ENCODE data around the gene CNTN1.

The CNTN1 gene

DNA sequence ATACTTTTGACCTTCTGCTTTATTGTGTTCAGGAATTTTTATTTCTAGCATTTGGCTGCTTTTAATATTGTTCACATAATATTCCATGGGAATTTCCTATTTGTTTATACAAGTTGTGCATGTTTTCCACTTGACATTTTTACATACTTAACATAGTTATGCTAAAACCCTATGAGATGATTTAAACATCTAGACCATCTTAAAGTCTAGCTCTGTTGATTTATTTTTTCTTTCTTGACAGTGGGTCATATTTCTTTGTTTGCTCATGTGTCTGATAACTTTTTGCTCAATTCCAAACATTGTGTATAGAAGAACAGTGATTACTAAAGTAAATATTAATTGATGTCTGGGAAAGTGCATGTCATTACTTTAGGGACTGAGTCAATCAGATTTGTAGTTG lies 293.8 kb downstream of the CNTN1 start:
- DNase-seq: no peak

DNA sequence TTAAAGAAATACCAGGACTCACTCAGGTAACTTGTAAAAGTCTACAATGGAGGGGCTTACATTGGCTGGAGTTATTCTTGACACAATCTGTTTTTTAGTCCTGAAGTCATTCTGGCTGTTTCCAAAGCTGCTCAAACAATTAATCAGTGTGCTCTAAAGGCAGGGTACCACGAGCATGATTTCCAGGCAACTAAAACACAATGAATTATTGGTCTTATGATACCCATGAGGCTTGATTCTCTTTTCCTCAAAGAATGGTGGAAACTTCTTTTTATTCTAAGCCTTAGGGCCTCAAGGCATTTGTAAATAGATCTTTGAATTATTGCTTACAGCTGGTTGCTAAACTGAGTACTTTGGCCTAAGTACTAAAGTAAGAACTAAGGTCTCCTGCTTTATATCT lies 296.1 kb downstream of the CNTN1 start:
- DNase-seq: no peak

DNA sequence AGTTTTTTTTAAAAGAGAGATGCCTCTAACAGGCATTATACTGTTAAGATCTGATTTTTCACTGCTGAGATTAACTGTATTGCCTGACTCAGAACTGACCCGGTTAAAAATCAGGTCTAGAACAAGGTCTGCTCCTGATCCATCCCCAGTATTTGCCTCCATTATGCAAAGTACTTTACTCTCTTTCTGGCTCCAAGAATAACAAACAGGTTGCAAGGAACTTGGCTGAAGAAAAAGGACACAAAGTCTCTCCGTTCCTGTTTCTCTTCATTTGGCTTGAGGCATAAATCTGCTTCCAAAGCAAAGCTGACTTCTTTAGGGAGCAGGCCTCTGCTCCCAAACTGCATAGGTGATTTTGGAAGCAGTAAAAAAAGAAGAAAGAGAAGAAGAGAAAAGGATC lies 296.6 kb downstream of the CNTN1 start:
- no peak for DNase-seq

DNA sequence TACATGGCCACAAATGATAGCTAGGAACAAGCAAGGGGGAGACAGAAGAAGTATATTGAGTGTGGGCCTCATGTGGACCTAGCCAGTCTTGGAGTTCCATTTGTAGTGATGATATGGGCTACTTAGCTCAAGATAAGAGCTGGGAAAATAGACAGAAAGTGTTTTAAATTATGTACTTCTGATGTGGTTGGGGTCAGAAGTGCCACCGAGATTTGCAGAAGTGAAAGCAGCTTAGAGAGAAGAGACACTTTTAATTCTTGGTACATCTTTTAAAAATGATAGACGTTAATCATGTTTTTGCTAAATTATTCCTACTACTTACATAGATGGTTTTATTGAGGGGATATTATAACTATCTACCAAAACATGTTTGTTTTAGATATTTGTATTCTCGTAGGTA lies 297.5 kb downstream of the CNTN1 start:
- no peak for DNase-seq

DNA sequence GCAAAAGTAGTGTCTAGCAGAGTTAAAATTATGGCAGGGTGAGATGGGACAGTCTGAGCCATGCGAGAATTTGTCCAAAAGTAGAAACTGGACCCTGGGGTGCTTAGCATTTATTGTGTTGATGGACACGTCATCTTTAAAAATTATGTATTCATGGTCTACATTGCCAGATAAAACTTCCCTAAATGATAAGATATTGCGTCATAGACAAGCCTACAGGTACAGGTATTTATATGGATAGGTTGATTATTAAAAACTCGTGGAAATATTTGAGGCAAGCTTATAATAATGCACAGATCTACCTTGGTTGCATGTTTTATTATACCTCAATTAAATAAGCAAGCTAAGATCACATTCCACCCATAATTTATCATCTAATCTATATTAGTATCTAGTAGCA lies 299.9 kb downstream of the CNTN1 start:
- DNase-seq: no peak

DNA sequence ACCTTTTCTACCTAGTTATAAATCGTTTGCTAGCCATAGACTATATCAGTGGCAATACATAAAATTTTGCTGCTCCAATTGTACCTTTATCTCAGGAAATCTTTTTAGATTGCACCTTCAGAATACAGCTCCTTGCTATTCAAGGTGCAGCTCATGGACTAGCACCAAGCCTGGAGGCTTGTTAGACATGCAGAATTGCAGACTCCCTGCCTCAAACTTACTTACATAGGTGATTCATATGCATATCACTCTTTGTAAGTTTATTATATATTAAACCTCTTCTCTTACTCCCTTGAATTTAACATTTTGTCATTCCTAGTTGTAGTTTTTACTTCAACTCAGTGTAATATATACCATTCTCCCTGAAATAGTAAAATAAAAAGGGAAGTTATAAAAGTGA lies 300.4 kb downstream of the CNTN1 start:
- DNase-seq: no peak

DNA sequence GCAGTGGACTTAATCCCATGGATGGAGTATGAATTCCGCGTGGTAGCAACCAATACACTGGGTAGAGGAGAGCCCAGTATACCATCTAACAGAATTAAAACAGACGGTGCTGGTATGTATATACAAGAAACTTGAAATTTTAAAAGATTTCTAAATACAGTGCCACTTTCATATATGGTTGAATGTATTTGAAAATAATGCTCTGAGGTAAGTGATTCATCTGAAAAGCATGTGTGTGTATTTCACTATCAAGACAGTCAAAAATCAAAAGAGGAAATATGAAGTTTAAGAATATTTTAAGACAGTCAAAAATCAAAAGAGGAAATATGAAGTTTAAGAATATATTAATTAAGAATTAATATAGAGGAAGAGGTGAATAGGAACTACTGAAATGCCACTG lies 300.9 kb downstream of the CNTN1 start:
- DNase-seq: no peak

DNA sequence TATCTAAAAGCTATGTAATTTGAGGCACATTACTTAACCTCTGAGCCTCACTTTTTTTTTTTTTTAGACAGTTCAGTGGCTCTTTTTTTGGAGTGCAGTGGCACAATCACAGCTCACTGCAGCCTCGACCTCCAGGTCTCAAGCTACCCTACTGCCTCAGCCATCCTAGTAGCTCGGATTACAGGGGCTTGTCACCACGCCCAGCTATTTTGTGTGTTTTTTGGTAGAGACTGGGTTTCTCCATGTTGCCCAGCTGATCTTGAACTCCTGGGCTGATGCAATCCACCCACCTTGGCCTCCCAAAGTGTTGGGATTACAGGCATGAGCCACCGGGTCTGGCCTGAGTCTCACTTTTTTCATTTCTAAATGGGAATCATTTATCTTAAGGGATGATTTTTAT lies 303.9 kb downstream of the CNTN1 start:
- DNase-seq: no peak

DNA sequence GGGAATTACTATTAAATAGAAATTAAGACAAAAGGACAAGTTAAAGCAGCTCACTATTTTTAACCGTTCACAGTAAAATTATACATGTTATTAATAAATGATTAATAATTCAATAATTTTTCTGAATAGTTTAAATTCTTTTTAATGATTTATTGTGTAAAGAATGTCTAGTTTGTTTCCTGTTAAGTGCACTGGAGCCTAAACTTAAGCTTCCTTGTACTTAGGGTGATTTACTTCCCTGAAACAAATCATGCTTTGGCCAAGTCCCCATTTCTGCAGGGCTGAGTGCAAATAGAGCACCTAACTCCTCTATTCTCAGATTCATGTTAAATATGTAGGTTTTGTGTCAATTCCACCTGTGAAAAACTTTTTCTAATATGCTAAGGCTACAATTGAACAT lies 307.0 kb downstream of the CNTN1 start:
- no peak for DNase-seq

DNA sequence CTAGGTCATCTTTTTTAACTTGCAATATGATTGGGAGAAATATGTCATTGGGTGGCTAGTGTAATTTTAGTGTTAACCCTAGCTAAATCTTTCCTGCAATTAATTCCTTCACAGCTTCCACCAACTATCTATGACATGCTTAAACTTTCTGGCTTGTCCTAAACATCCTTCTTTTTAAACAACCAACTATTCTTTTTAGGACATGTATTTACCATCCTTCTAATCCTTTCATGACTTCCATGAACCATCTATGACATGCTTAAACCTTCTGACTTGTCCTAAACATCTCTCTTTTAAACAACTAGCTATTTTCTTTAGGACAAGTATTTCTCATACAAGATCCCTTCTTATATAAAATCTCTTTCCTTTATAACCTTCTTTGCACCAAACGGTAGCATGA lies 316.2 kb downstream of the CNTN1 start:
- DNase-seq: no peak

DNA sequence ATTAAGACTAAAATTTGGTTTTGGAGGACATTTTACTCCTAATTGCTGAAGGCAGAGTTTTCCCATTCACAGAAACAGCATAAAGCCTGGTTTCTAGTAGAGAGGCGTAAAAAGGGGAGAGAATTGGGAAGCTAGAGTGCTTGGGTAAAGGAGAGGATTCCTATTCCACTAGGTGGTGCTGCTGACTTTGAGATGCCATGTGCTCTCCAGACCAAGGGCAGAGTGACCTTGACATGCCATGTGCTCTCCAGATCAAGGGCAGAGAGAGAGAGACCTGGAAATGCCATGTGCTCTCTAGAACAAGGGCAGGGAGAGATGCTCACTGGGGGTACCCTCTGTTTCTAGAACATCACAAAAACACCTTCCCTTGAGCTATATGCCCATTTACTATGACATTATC lies 319.7 kb downstream of the CNTN1 start:
- DNase-seq: no peak

DNA sequence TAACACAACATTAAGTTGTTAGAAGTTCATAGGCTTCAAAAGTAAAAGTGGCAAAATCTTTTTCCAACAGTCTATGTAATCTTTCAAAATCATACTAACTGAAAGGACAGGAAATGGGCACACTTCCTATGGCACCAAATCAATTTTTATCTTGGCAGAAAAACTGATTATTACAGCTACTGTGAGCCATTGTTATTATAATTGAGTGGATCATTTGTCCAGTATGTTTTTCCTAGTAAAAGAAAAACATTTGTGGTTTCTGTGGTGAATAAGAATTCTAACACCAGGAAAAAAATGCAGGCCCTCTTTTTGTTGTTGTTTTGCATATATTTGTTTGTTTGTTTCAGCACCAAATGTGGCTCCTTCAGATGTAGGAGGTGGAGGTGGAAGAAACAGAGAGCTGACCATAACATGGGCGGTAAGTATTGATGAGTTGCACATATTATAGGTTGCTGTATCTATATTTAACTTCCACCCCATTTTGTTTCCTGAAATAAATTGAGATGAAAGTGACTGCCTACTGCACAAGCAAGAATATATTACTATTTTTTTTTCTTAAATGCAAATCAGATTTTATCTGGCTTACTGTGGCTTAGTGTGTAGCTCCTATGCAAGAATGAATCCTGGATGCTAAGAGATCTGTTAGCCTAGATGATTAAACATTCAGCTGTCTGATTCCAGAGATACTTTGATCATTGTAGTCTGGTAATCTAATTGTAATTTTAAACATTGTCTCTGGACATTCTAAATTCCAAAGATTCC lies 321.8 kb downstream of the CNTN1 start:
- DNase-seq: no peak

DNA sequence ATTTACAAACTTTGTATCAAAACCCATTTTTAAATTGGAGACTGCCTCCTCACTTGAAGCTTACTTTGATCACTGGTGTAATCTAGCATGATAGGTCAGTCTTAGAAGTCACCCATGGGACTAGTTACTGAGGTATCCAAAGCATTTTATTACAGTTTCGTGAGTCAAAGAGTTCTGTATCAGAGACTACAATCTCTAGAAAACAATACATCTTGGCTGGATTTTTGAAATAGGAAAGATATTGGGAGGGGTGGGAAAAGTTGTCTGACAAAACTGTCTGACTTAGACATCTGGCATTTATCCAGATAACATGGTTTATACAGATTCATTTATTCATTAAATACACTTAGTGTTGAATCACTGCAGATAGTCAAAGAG lies 322.4 kb downstream of the CNTN1 start:
- DNase-seq: no peak

DNA sequence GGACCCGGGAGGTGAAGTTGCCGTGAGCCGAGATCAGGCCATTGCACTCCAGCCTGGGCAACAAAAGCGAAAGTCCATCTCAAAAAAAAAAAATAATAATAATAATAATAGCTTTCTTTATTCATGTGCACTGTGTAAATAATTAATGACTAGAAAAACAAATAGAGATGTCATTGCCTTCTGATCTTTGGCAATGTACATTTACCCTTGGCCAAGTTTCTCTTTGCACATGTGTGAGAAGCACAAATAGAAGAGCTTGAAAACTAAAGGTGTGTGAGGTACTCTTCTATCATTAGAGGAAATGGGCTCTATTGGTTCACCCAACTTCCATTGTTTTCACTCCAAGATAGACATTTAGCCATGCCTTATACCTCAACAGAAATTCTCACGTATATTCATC lies 325.8 kb downstream of the CNTN1 start:
- no peak for DNase-seq

DNA sequence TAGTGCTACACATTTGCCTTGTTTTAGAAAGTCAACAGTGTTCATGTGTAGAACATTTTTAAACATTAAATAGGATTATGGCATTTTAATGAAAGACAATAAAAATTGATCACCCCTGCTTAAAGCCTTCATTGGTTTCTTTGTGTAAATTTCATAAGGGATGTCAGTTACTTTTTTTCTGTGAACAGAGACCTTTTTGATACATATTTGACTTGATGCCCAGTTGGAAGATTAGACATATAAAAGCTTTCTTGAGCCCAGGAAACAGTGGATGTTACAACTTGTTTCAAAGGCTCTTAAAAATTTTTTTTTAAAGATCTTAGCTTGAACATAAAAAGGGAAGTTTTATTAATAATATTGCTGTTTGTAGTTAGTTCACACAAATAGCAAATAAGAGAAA lies 327.2 kb downstream of the CNTN1 start:
- no peak for DNase-seq

DNA sequence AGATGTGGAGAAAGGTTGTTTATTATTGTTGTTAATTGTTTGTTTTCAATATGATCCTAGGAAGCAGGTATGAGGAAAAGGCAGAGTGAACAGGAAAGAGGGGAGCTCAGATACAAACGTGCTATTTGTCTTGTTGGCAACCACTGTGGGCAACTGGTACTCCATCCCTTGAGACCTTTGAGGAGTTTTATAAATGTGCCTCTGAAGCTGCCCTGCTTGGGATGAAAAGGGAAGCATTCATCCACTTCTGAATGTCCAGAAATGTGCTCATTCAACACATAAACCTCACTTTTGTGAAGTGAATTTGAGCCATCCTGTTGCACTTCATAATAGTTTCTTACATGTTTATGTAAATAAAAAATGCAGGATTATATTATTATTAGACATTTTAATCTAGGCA lies 331.6 kb downstream of the CNTN1 start:
- no peak for DNase-seq

DNA sequence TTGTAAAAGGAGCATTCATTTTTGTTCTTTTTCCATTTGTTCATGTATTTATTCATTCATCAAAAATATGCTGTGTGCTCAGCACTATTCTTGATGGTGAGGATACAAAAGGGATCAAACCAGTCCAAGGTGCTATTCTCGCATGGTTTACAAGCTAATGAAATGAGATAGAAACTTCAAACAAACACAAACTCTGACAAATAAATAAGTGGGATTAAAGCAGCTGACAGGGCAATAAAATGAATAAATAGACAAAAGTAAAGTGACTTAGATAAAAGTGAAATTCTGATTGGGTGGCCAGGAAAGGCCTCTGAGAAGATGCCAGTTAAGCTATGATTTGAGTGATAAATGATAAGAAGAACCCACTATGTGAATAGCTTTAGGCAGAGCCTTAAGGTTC lies 333.9 kb downstream of the CNTN1 start:
- no peak for DNase-seq

DNA sequence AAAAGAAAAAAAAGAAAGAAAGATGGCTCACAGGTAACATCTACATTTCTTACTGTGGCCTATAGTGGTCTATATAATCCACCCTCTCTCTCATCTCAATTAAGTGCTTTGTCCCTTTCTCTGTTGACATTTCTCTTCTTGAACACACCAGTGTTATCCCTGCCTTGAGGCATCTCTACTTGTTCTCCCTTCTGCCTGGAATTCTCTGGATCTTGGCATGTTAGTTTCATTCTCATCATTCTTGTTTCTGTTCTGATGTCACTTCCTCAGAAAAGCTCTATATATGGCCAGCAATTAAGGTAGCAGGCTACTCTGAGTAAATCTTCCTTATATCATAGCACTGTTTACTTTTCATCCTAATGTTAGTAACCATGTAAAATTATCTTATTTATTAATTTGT lies 340.1 kb downstream of the CNTN1 start:
- DNase-seq: no peak

DNA sequence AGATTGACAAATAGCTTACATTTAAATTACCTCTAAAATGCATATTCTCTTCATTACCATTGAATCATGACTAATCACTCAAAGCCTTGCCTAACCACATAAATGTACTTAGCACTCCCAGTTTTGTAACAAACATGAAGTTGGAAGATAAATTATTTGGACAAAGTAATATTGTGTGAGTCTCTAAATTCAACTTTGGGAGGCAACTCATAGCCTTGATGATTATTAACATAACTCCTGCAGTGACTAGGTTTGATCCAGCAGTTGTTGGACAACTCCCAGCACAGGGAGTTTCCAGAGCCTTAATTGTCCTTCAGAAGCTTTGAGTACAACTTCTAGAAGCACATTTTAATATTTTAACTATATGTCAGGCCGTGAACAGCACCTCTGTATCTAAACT lies 342.4 kb downstream of the CNTN1 start:
- DNase-seq: no peak

DNA sequence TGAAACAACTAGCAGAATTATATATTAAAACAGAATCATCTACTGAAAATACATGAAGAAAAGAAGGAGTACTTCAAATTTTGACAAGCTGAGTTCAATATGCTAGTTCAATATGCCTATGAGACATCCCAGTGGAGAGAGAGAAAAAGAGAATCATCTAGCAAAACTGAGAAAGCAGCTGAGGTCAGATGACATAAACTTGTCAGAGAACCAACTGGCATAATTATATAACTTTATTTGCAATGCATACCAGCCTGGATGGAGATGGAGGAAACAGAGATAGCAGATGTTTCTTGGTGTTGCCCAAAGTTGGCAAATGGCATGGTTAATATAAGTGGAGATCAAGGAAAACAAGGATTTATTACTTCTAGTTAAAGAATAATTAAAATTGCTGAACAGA lies 347.2 kb downstream of the CNTN1 start:
- no peak for DNase-seq

DNA sequence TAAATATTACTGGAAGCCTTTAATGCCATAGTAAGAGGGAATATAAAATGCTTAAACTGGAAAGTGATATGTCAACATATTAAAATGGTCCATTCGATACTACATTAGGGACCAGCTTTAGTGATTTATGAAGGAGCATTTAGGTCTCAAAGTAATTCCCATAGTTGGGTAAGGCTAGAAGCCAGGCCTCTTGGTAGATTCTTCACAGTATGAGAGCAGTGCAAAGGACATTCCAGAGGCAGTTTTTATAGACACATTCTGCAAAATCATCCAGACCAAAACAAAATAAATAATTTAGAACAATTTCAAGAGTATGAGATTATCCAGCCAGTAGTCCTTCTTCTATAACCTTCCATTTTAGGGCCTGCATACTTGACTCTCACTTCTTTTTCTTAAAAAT lies 353.3 kb downstream of the CNTN1 start:
- DNase-seq: no peak

DNA sequence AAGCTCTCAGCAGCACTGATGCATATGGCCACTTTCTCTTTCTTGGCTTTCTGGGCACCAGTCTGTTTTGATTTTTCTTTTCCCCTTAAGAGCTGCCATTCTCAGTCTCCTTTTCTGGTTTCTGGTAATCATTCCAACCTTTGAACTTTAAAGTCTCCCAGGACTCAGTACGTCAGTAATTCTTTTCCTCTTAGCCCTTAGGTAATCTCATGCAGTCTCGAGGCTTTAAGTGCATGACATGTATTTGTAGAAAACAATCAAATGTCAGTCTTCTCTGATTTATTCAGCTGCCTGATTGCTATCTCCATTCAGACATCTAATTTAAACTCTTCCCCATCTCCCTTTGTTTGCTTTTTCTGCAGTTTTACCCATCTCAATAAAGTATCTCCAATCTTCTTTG lies 356.8 kb downstream of the CNTN1 start:
- DNase-seq: no peak

DNA sequence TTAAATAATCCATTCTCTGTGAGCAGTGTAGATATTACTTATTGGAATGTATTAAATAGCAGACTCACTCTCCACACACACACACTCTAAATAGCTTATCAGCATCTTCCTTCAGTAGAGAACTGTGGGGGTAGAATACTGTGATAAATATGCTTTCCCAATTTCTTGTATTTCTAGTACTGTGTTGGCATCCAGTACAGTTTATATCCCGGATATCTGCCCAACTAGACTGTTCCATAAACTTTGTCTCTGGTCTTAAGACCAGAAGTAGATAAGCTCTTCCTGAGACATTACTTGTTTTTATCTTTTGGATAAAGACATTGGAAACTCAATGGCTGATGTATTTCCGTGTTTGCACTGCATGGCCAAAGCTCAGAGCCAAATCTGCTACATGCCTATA lies 359.7 kb downstream of the CNTN1 start:
- DNase-seq: no peak

DNA sequence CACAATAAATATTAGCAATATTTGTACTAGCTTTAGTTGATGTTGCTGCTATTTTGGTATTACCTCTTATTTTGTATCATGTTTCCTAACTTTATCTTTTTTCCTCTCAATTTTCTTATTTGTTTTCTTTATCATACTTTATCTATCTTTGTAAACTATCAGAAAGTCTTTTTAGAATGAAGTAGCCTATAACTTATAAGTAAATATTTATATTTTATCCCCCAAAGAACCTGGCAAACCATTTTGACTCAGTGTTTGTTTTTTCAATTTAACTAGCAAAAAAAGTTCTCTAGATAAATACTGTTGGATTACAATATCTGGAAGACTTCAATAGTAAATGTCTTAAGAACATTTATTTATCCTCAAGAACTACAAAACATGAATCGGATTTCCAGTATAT lies 360.2 kb downstream of the CNTN1 start:
- no peak for DNase-seq

DNA sequence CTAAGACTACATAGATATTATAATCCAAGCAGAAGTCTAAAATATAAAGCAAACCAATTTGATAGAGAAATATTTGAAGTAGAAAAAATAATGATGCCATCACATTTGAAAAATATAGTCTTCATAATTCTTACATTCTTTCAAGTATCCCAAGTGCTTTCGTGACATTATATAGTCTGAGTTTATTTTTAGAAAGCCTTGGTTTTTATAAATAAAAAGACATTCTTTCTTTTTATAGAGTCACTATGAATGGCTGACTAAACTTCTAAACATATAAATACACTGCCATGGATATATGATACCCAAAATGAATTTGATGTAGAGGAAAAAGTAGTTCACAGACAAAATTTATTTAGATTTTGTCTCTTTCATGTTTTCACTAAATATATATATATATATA lies 360.8 kb downstream of the CNTN1 start:
- DNase-seq: no peak

Measured in NCI-H524 treated with DMSO at 0.1 percent for 48 hours (cell line).